B cell (primary cell): ENCODE measurements around the gene PRKCH. TPM values are rescaled to one million over a fixed set of nuclear protein-coding genes. Genes with fewer than 3 reads are reported as not detected.

Source experiments
- ATAC-seq: fragments of 200-7000 bp; cut with Tn5 transposase; one replicate; pipeline ENCODE4 v1.10.0; 2021; ENCODE audit warnings: low read depth, mild to moderate bottlenecking, moderate number of reproducible peaks, moderate library complexity
- CTCF ChIA-PET: fragments of 350-600 bp; sonication (Branson Sonifier 250); formaldehyde crosslinking; loops from one replicate; lab custom pipeline; 2021; ENCODE audit warnings: antibody characterized with exemption, inconsistent platforms; lab: Charles Lee
- POLR2A ChIA-PET: fragments of 350-600 bp; sonication (Branson Sonifier 250); formaldehyde crosslinking; loops from one replicate; lab custom pipeline; 2021; ENCODE audit warnings: antibody characterized with exemption; lab: Charles Lee
- DNase-seq: peaks from one replicate; pipeline ENCODE4 v3.0.0; 2013
- H2AFZ ChIP-seq: 2 replicates; pipeline ENCODE4 v1.6.1; 2012; ENCODE audit warnings: mild to moderate bottlenecking, low read depth, low read length; ENCODE audit not compliant: insufficient read depth, poor library complexity, severe bottlenecking
- H3K27ac ChIP-seq, 2 donors: 1 replicate in 1 of 2; 2 replicates in 1 of 2; pipeline ENCODE4 v1.5.1; 2012 to 2013; ENCODE audit warnings: low read length in 2 of 2, mild to moderate bottlenecking in 2 of 2, moderate library complexity in 1 of 2
- H3K27me3 ChIP-seq, 4 experiments: fragments of 200-600 bp in 1 of 4; sonication (generic) in 1 of 4; replicated peaks in 1 of 4; 1 replicate in 2 of 4; 2 replicates in 2 of 4; pipeline versions ENCODE4 v1.6.1 to v1.7.0; 2013 to 2016; ENCODE audit warnings: low read length in 3 of 4, mild to moderate bottlenecking in 2 of 4, mixed read lengths in 1 of 4, moderate library complexity in 1 of 4; ENCODE audit not compliant: insufficient read depth in 4 of 4, control insufficient read depth in 3 of 4; ENCODE audit errors: control extremely low read depth in 1 of 4
- H3K36me3 ChIP-seq, 2 experiments: replicated peaks in 1 of 2; 1 replicate in 1 of 2; 2 replicates in 1 of 2; pipeline versions ENCODE4 v1.6.1 to v1.7.1; 2013; ENCODE audit warnings: low read length in 1 of 2; ENCODE audit not compliant: insufficient read depth in 2 of 2, control insufficient read depth in 1 of 2; ENCODE audit errors: control extremely low read depth in 1 of 2, extremely low read depth in 1 of 2
- H3K4me1 ChIP-seq, 2 donors: fragments of 200-600 bp in 1 of 2; sonication (generic) in 1 of 2; 1 replicate in 1 of 2; 2 replicates in 1 of 2; pipeline versions ENCODE4 v1.5.1 to v1.6.1; 2013 to 2017; ENCODE audit warnings: low read length in 2 of 2; ENCODE audit not compliant: control insufficient read depth in 2 of 2, insufficient read depth in 2 of 2
- H3K4me2 ChIP-seq: replicated peaks from 2 replicates; pipeline ENCODE3; 2012; ENCODE audit warnings: mild to moderate bottlenecking, low read depth, low read length; ENCODE audit not compliant: poor library complexity, severe bottlenecking
- H3K4me3 ChIP-seq, 5 experiments: fragments of 200-600 bp in 1 of 5; sonication (generic) in 1 of 5; 1 replicate in 3 of 5; 2 replicates in 2 of 5; pipeline versions ENCODE4 v1.5.1 to v1.7.0; 2011 to 2016; ENCODE audit warnings: low read length in 4 of 5, mild to moderate bottlenecking in 4 of 5, low read depth in 2 of 5, control low read depth in 1 of 5, moderate library complexity in 1 of 5; ENCODE audit not compliant: insufficient read depth in 1 of 5; ENCODE audit errors: control extremely low read depth in 1 of 5, extremely low read depth in 1 of 5
- H3K79me2 ChIP-seq: fragments of 200-600 bp; sonication (generic); one replicate; pipeline ENCODE4 v1.6.0; 2016; ENCODE audit warnings: low read length; ENCODE audit not compliant: control insufficient read depth, insufficient read depth
- H3K9ac ChIP-seq: fragments of 200-600 bp; sonication (generic); 2 replicates; pipeline ENCODE4 v1.6.1; 2017; ENCODE audit warnings: mild to moderate bottlenecking, low read length, moderate library complexity
- H3K9me3 ChIP-seq, 3 donors: one replicate each; pipeline versions ENCODE4 v1.6.1 to v1.7.1; 2013; ENCODE audit warnings: low read length in 2 of 3; ENCODE audit not compliant: control insufficient read depth in 2 of 3, insufficient read depth in 1 of 3; ENCODE audit errors: control extremely low read depth in 1 of 3
- H4K20me1 ChIP-seq: 2 replicates; pipeline ENCODE4 v1.6.0; 2012; ENCODE audit warnings: mild to moderate bottlenecking, low read length; ENCODE audit not compliant: insufficient read depth, control insufficient read depth, poor library complexity, severe bottlenecking
- H3K27ac Mint-ChIP-seq: one replicate; pipeline ENCODE4 v1.8.0; 2021; ENCODE audit warnings: mixed read lengths
- H3K27me3 Mint-ChIP-seq: one replicate; pipeline ENCODE4 v1.8.0; 2021; ENCODE audit warnings: mixed read lengths
- H3K4me1 Mint-ChIP-seq: one replicate; pipeline ENCODE4 v1.8.0; 2021; ENCODE audit warnings: mixed read lengths
- H3K4me3 Mint-ChIP-seq: one replicate; pipeline ENCODE4 v1.8.0; 2021; ENCODE audit warnings: mixed read lengths
- H3K9me3 Mint-ChIP-seq: one replicate; pipeline ENCODE4 v1.8.0; 2022; ENCODE audit warnings: mixed read lengths; ENCODE audit not compliant: insufficient read depth
- EZH2 ChIP-seq: IDR thresholded peaks from 2 replicates; pipeline ENCODE4 v1.6.1; 2012; ENCODE audit warnings: borderline replicate concordance, low read depth, mild to moderate bottlenecking, moderate library complexity, low read length; ENCODE audit not compliant: insufficient read depth, poor library complexity, severe bottlenecking
- WGBS: methylation state at CpG from one replicate; pipeline ENCODE4 v1.1.5; 2013; ENCODE audit warnings: missing lambda C conversion rate; ENCODE audit not compliant: insufficient coverage; 5-methylcytosine and 5-hydroxymethylcytosine counted together
- intact Hi-C: fragments of 100-400 bp; cut with micrococcal nuclease; formaldehyde crosslinking; loops from one replicate; pipeline ENCODE4 v1.10.0; 2022
- polyA plus RNA-seq: library from polyadenylated mRNA; depleted of rRNA; stranded (reverse); fragments of >200 nt; gene quantifications from 2 replicates; pipeline ENCODE4 v1.2.3, GENCODE V29; 2012
- total RNA-seq, 2 donors: library from RNA; stranded (reverse); fragments of 120-200 nt in 1 of 2; gene quantifications; 1 replicate in 1 of 2; 2 replicates in 1 of 2; pipeline versions ENCODE4 v1.2.3 to v1.2.4, GENCODE V29; 2013 to 2022
- TF ChIP-seq, protein P1 (sequence below): fragments of 200-600 bp; IDR thresholded peaks from one replicate; pipeline ENCODE4 v1.8.0; 2022; ENCODE audit warnings: antibody characterized with exemption, mild to moderate bottlenecking

The PRKCH gene
- total and polyA plus RNA-seq, 2 donors (not counting 1 experiment from before 2014, with no cell fraction given), result 2.0 to 5.0 TPM

DNA sequence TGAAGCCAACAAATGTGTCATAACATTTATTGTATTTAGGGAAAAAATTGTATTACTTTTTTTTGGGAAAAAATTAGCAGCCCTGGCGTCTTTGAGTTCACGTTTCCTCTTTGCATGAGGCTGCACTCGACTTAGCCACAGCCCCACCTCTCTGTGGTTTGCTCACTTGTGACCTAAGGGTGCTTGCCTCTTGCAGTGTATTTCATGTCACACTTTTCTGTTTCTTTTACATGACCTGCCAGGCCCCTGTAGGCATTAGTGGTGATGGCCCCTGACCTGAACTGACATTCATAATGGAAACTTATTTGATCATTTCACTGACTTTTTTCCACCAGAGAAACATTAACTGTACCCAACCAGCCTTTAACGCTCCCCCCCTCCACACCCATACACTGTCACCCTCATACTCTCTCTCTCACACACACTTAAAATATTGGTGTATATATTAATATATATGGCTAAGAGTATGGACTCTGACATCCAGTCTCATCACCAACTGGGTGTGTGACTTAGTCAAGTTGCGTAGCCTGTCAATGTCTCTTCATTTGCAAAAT, 122.9 kb downstream of the PRKCH start:
- Histone ChIP-seq H3K4me2 (no peak overlapping the region), H3K9me3 (no peaks in the 10 kb centered on the region), H3K4me1 (peaks cover 6 to 19% of the 10 kb centered on the region in 2 donors), H3K9ac (no peak overlapping the region), H2AFZ (no peak overlapping the region), H3K27me3 (no peaks in the 10 kb centered on the region), H3K27ac (no peak overlapping the region), H3K36me3 (no peaks in the 10 kb centered on the region), H4K20me1 (no peaks in the 10 kb centered on the region), H3K79me2 (no peaks in the 10 kb centered on the region), H3K4me3 (no peak overlapping the region)
- ChIA-PET POLR2A (no interaction called here), CTCF (no interaction called here)
- Mint-ChIP-seq H3K27me3 (peaks cover 7% of the 10 kb centered on the region), H3K9me3 (no peaks in the 10 kb centered on the region), H3K4me3 (no peak overlapping the region), H3K27ac (peak overlapping the region; percentile 22), H3K4me1 (peaks cover 23% of the 10 kb centered on the region)
- intact Hi-C loops, result loop anchor here (10.0 kb wide), 1 partner anchor 119 kb away; the partner anchor contains the start of gene PRKCH
- peak; percentile 60 for DNase-seq
- peak; percentile 87 for ATAC-seq
- no peak for TF ChIP-seq EZH2
- TF ChIP-seq, protein P1, sequence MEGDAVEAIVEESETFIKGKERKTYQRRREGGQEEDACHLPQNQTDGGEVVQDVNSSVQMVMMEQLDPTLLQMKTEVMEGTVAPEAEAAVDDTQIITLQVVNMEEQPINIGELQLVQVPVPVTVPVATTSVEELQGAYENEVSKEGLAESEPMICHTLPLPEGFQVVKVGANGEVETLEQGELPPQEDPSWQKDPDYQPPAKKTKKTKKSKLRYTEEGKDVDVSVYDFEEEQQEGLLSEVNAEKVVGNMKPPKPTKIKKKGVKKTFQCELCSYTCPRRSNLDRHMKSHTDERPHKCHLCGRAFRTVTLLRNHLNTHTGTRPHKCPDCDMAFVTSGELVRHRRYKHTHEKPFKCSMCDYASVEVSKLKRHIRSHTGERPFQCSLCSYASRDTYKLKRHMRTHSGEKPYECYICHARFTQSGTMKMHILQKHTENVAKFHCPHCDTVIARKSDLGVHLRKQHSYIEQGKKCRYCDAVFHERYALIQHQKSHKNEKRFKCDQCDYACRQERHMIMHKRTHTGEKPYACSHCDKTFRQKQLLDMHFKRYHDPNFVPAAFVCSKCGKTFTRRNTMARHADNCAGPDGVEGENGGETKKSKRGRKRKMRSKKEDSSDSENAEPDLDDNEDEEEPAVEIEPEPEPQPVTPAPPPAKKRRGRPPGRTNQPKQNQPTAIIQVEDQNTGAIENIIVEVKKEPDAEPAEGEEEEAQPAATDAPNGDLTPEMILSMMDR, result no peak
- 0% methylated on average over 3 of the region's 5 CpGs for WGBS

DNA sequence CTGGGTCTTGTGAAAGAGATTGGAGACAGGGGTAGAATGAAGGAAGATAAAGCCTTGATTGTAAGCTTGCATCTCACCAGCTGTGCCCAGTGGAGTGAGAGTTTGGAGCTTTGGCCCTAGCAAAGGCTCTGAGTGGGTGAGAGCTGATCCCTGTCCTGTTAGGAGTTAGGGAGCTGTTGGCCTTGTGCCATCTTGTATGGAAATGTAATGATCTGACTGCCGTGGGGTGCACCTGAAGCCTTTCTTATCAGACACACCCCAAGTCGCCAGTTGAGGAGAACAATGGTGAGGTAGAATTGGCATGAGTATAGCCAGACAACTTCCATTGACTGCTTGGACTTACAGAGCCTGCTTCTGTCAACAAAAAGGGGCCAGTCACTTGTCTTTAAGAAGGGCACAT, 130.1 kb downstream of the PRKCH start:
- no peaks in the 10 kb centered on the region for H4K20me1 ChIP-seq
- WGBS, result no CpG with 5 or more reads among the region's 2 CpGs
- Mint-ChIP-seq H3K4me3 (no peak overlapping the region), H3K9me3 (no peaks in the 10 kb centered on the region), H3K27ac (no peak overlapping the region), H3K27me3 (peaks cover 7% of the 10 kb centered on the region), H3K4me1 (no peaks in the 10 kb centered on the region)
- intact Hi-C loops, result no loop called here
- no peaks in the 10 kb centered on the region for H3K4me1 ChIP-seq
- no peaks in the 10 kb centered on the region for H3K79me2 ChIP-seq
- no peak overlapping the region for H2AFZ ChIP-seq
- H3K27me3 ChIP-seq, result no peaks in the 10 kb centered on the region
- H3K27ac ChIP-seq, result no peak overlapping the region
- TF ChIP-seq, protein P1, result no peak
- TF ChIP-seq EZH2, result no peak
- CTCF ChIA-PET, result interaction anchor here (1.0 to 3.3 kb wide), 4 partner anchors 8 to 386 kb away, joined by 3 to 33 read pairs (median 7); no protein-coding TSS in a partner anchor
- H3K9me3 ChIP-seq, result no peaks in the 10 kb centered on the region
- no peak overlapping the region for H3K9ac ChIP-seq
- H3K36me3 ChIP-seq, result no peaks in the 10 kb centered on the region
- ATAC-seq (no peak), DNase-seq (no peak)
- H3K4me3 ChIP-seq, result no peak overlapping the region
- POLR2A ChIA-PET, result no interaction called here
- H3K4me2 ChIP-seq, result no peak overlapping the region
